HAP-1 (cell line): ENCODE data around the gene RAP1A.
A peak's percentile ranks its signal among the peaks of the same experiment; 100 is the strongest.
"Not testable (repeated sequence)": the region's sequence is repeated elsewhere in the genome, so short reads cannot be mapped to it uniquely, and the experiment has no call there.

Source experiments
- DNase-seq, 2 experiments: peaks; one replicate each; pipeline ENCODE4 v3.0.0-alpha.2; 2016 to 2020; ENCODE audit warnings: low spot score in 2 of 2
- H3K27me3 ChIP-seq: fragments of 250-450 bp; sonication (Bioruptor Pico); 2 replicates; pipeline ENCODE4 v1.5.1; 2020; ENCODE audit warnings: low read depth, mild to moderate bottlenecking, moderate library complexity
- H3K36me3 ChIP-seq: fragments of 250-450 bp; sonication (Bioruptor Pico); replicated peaks from 2 replicates; pipeline ENCODE4 v1.5.1; 2020; ENCODE audit warnings: mild to moderate bottlenecking
- H3K4me1 ChIP-seq: fragments of 250-450 bp; sonication (Bioruptor Pico); 2 replicates; pipeline ENCODE4 v1.5.1; 2020; ENCODE audit warnings: mild to moderate bottlenecking
- H3K4me3 ChIP-seq: fragments of 250-450 bp; sonication (Bioruptor Pico); 2 replicates; pipeline ENCODE4 v1.5.1; 2020; ENCODE audit warnings: mild to moderate bottlenecking, moderate library complexity
- H3K9me3 ChIP-seq: fragments of 250-450 bp; sonication (Bioruptor Pico); 2 replicates; pipeline ENCODE4 v1.5.1; 2020; ENCODE audit warnings: mild to moderate bottlenecking, moderate library complexity
- in situ Hi-C: fragments of 300-500 bp; cut with MboI; formaldehyde crosslinking; loops from 3 replicates; pipeline ENCODE4 v1.14.3; 2020; ENCODE audit warnings: low sequenced_read_pairs, inconsistent platforms, mixed read lengths

Gene RAP1A

DNA sequence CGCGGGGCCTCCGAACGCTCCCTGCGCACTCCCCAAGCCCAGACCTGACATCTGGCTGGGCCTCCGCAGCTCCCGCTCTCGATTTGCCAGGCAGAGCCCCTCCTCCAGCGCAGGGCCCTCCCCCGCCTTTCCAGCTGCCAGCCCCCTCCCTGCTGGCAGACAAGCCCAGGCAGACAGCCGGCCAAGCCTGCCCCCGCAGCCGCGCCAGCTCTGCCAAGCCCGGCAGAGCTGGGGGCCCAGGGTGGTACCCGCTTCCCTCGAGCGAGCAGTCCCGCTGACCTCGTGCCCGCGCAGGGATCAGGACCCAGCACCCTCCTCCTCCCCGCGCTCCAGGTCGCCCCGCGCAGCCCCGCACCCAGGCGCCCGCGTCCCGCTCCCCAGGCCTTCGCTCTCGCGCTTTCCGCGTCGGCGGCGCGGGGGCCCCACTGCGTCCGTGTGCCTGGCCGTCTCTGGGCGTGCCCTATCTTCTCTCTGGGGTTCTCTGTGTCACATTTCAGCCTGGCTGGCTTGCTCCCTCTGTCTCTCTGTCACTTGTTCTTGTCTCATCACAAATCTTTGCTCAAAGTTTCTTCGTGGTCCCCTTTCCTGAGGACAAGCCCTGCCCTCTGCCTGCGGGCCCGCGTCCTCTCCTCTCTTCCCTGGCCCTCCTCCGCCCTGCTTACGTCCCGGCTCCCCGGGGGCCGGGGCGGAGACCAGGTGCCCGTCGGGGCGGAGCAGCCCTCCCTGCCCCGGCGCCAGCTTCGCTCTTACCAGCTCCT lies 119.0 kb downstream of the RAP1A start:
- H3K27me3 ChIP-seq: no peaks in the 10 kb centered on the region
- 0 out of 2 replicates have a peak, but pooled peaks cover 3% of the 10 kb centered on the region for H3K36me3 ChIP-seq
- H3K4me1 ChIP-seq: peaks cover 18% of the 10 kb centered on the region
- H3K9me3 ChIP-seq: no peaks in the 10 kb centered on the region
- DNase-seq: peak; percentile 54 to 78
- H3K4me3 ChIP-seq: peak overlapping the region; percentile 50
- in situ Hi-C loops: no loop called here

DNA sequence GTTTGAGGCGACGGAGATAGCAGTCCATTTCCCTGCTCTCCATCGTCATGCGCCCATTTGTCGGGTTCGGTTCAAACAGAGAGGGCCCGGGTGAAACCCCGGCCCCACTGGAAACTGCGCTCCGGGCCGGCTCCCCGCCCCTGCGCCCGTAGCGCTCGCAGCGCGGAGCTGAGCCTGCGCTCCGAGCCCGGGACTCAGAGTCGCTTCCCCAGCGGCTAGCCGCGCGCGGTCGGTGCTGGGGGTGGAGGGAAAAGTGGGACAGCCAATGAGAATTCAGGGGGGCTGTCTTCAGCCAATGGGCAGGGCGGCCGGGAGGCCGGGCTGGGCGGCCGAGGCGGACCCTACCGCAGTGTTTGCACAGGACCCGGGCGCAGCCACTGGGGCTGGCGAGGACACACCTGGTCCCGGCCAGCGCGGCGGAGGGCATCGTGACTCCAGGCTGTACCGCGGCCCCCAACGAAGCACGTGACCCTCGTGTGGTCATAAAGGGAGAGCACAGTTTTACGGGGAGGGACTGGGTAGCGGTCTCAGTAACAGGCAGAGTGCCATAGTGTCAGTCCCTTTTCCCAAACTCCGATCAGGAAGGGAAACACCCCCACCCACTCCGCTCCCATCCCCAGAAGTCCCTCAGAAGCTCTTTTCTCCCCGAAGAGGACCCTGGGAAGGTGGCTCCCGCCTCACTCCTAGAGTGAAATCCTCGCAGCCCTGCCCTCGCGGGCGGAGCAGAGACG lies 119.8 kb downstream of the RAP1A start, which contains the start of gene INKA2:
Gene INKA2 (minus strand): TSS at position 202 of the 731 bp plus-strand sequence. CDS start 153 bp downstream, at position 49.
- H3K4me3 ChIP-seq: peak within 1 kb of the TSS; percentile 50
- in situ Hi-C loops: no loop called here
- H3K9me3 ChIP-seq: no peaks in the 10 kb centered on the region
- DNase-seq: peak; percentile 73 to 92
- H3K4me1 ChIP-seq: peaks cover 18% of the 10 kb centered on the region
- 0 out of 2 replicates have a peak, but pooled peaks cover 3% of the 10 kb centered on the region for H3K36me3 ChIP-seq
- H3K27me3 ChIP-seq: no peaks in the 10 kb centered on the region

DNA sequence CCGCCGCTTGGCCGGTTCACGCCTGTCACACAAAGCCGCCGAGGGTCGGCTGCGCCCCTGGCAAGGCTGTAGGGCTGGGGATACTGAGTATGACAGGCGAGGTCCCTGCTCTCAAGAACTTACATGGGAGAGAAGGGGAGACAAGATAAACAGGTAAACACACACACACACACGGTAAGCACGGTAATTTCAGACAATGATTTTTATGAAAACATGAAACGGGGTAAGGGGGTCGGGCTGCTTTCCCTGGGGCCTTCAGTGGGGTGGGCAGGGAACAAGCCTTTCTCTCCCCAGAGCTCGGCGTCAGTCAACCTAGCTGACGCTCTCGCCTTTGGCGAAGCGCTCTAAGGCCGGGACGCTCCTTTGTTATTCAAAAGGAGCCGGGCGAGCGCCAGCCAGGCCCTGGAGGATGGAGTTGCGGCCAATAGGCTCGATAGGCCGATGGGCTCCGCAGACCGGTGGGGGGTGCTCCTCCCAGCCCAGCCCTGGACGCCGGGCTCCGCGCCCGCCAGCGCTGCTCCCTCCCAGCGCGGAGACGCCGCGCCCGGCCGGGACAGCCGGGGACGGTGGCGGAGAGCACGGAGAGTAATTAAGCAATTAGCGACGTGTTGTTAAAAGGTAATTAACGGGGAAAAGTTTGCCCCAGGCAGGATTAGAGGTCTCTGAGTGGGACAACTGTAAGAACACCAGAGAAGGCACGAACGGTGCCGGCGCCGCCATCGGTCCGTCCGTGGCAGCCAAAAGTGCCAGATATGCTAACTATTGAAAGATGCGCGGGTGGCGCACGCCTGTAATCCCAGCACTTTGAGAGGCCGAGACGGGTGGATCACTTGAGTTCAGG lies 120.6 kb downstream of the RAP1A start:
- in situ Hi-C loops: no loop called here
- H3K4me3 ChIP-seq: peak overlapping the region; percentile 50
- peak; percentile 79 to 89 for DNase-seq
- H3K36me3 ChIP-seq: 0 out of 2 replicates have a peak, but pooled peaks cover 3% of the 10 kb centered on the region
- H3K4me1 ChIP-seq: peaks cover 18% of the 10 kb centered on the region
- no peaks in the 10 kb centered on the region for H3K9me3 ChIP-seq
- no peaks in the 10 kb centered on the region for H3K27me3 ChIP-seq

DNA sequence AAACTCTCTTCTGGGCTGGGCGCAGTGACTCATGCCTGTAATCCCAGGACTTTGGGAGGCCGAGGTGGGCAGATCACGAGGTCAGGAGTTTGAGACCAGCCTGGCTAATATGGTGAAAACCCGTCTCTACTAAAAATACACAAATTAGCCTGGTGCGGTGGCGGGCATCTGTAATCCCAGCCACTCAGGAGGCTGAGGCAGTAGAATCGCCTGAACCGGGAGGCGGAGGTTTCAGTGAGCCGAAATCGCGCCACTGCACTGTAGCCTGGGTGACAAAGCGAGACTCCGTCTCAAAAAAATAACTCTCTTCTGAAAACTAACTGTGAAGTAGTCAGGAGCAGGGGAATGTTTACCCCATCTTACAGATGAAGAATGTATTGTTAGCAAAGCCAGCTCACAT lies 122.7 kb downstream of the RAP1A start:
- DNase-seq, in situ Hi-C loops, H3K27me3 ChIP-seq, H3K9me3 ChIP-seq, H3K4me3 ChIP-seq, H3K36me3 ChIP-seq: not testable (repeated sequence)
- H3K4me1 ChIP-seq: peaks cover 18% of the 10 kb centered on the region

DNA sequence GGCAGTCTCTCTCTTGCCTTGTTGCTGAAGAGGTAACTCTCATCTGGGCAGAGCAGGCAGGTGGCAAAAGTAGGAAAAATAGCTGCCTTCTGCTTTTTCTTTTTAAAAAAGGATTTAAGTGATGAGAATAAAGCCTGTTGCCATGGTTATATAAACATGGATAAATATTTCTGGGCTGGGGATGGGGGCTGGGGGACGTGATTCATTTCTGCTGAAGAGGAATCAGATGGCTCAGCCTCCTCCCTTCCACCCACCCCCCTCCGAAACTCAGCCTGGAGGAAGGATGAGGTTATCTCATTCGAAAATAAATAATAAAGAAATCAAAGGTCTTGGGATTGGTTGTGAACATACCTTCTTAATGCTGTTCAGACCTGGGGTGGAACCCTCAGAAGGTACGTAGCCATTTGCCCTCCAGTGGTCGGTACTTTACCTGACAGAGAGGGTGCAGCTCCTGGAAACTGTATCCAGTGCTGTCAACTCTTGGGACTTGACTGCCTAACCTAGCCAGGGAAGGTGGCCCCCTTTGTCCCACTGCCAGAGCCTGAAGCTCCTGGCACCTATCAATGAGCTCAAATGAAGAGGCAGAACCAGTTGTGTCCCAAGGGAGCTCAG lies 123.5 kb downstream of the RAP1A start:
- Histone ChIP-seq H3K4me3 (no peak overlapping the region), H3K27me3 (no peaks in the 10 kb centered on the region), H3K4me1 (peaks cover 16% of the 10 kb centered on the region), H3K36me3 (no peaks in the 10 kb centered on the region), H3K9me3 (no peaks in the 10 kb centered on the region)
- no peak for DNase-seq
- in situ Hi-C loops: no loop called here

DNA sequence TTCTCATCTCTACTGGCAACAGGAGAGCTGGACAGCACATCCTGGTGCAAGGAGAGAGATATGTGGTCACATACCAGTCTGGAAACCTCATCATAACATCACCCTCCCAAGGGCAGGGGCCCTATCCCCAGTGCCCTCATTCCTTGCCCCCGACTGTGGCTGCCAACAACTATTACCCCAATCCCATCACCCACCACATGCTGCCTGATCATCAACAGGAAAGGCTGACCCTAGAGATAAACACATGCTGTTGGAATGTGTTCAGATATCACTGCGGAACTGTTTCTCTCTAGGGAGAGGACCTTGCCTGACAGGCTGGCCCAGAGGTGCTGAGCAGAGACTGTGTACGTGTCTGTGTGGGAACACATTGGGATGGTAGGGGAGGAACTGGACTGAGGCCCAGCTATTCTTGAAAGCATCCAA lies 124.1 kb downstream of the RAP1A start:
- H3K36me3 ChIP-seq: no peaks in the 10 kb centered on the region
- DNase-seq: no peak
- in situ Hi-C loops: no loop called here
- H3K4me3 ChIP-seq: no peak overlapping the region
- H3K9me3 ChIP-seq: no peaks in the 10 kb centered on the region
- H3K27me3 ChIP-seq: no peaks in the 10 kb centered on the region
- peaks cover 11% of the 10 kb centered on the region; the same call in 1 of the 2 replicates for H3K4me1 ChIP-seq

DNA sequence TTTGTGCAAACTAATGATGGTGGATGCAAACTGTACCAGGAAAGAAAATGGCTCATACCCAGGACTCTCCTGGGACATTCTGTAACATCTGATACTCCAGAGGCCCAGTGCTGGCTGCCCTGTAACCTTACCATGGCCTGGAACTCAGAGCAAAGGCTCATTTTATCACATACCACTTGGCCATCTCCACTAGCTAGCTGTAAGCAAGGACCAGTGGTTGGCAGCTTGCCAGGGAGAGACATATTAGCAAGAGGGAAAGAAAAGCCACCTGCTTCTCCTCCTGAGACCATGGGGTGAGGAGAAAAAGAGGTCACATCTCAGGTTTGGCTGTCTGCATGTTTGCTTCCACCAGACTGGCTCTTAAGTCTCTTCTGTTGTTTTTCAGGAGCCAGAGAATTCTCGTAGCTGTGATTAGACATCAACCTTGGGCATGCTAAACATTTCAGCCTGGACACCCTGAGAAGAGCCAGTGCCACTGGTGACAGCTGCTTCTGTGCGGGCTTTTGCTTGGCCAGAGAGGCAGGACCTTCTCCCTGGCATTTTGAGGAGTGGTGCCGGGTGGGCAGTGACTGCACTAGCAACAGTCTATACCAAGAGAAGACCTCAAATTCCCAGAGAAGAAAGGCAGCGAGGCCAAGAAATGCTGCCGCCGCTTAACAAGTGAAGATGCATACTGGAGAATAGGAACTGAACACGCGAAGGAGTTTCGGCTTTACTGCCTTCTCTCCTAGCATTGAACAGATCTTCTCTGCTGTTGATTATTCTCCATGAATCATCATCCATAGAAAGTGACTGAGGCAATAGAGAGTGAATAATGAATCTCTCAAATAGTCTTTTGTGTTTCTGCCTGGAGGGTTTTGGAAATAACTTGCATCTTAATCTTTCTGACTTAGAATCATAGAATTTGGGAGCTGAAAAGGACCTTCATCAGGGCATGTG lies 126.4 kb downstream of the RAP1A start:
- in situ Hi-C loops: no loop called here
- Histone ChIP-seq H3K4me3 (no peak overlapping the region), H3K36me3 (no peaks in the 10 kb centered on the region), H3K27me3 (no peaks in the 10 kb centered on the region), H3K4me1 (no peaks in the 10 kb centered on the region), H3K9me3 (no peaks in the 10 kb centered on the region)
- DNase-seq: no peak

DNA sequence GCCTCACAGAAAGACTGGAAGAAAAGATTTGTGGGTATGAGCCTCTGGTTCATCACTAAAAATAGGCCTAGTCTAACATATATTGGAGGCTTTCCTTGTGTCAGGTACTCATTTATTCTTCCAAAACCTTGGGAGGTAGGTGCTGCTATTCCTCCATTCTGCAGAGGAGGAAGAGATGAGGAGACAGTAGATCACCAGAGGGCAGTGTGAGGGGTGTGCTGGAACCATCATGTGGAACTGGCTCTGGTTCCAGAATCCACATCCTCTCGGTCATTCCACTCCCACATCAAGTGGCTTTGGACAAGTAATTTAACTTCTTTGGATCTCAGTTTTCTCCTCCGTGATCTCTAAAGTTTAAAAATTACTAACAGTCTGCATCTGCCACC lies 127.0 kb downstream of the RAP1A start:
- no peaks in the 10 kb centered on the region for H3K9me3 ChIP-seq
- no peak for DNase-seq
- in situ Hi-C loops: no loop called here
- H3K36me3 ChIP-seq: no peaks in the 10 kb centered on the region
- no peak overlapping the region for H3K4me3 ChIP-seq
- no peaks in the 10 kb centered on the region for H3K4me1 ChIP-seq
- H3K27me3 ChIP-seq: no peaks in the 10 kb centered on the region

DNA sequence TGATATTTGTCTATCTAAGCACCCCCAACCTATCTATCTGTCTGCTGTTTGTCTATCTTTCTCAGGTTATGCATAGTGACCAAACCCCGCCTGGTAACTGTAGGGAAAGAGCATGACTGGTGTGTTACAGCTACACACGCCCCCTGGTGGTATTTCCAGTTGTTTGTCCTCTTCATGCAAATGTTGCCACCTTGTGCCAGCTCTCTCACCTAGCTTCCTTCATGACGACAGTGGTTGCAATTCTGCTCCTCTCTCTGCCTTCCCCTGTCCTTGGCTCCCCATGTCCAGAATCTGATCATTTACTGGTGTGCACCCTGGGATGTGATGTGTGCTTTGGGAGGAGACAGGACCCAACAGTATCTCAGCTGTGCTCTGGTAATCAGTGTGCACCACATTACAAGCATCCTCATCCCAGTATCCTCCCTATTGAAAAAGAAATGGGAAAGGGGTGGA lies 127.7 kb downstream of the RAP1A start:
- peak; percentile 52 to 78 for DNase-seq
- Histone ChIP-seq H3K36me3 (no peaks in the 10 kb centered on the region), H3K27me3 (no peaks in the 10 kb centered on the region), H3K4me3 (no peak overlapping the region), H3K4me1 (no peaks in the 10 kb centered on the region), H3K9me3 (no peaks in the 10 kb centered on the region)
- in situ Hi-C loops: no loop called here

DNA sequence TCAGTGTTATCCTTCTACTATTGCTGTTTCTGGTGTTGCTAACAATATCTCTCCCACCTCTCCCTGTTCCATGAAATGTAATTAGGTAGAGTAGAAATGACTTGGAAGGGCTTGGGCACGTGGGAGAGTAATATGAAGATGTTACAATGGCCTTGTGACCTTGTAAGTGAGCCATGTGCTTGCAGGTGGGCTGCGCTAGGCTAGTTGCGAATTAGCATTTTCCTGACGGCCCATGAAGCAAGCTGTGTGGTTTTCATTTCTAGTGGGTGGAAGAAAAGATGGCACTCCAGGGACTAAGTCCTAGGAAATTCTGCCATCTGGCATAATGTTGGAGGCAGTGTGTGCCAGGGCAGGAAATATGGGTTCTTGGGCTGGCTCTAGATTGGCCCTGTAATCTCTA lies 128.4 kb downstream of the RAP1A start:
- no peaks in the 10 kb centered on the region for H3K36me3 ChIP-seq
- DNase-seq: no peak
- no peak overlapping the region for H3K4me3 ChIP-seq
- no peaks in the 10 kb centered on the region for H3K9me3 ChIP-seq
- no peaks in the 10 kb centered on the region for H3K27me3 ChIP-seq
- in situ Hi-C loops: no loop called here
- H3K4me1 ChIP-seq: no peaks in the 10 kb centered on the region

DNA sequence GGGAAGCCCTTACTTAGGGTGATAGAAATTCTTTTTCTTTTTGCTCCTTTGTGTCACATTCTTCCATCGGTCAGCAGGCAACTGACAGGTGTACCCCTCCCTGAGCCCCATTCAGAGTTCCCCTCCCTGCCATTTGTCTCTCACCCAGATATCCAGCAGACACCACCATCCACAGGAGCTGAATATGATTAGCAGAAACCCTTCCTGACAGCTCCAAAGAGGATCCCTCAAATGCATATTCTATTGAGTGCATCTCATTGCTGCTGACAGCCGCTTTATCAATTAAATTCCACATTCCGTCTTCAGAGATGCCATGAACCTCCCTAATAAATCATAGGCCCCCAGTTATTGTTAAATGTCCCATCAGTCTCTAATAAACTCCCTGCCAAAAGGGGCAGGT lies 130.0 kb downstream of the RAP1A start:
- H3K27me3 ChIP-seq: no peaks in the 10 kb centered on the region
- H3K9me3 ChIP-seq: no peaks in the 10 kb centered on the region
- H3K4me3 ChIP-seq: no peak overlapping the region
- no peak for DNase-seq
- H3K4me1 ChIP-seq: peaks cover 1% of the 10 kb centered on the region; the same call in 1 of the 2 replicates
- in situ Hi-C loops: loop anchor here (10.0 kb wide), 1 partner anchor 245 kb away; the partner anchor contains the start of genes ADORA3 and TMIGD3
- H3K36me3 ChIP-seq: no peaks in the 10 kb centered on the region

DNA sequence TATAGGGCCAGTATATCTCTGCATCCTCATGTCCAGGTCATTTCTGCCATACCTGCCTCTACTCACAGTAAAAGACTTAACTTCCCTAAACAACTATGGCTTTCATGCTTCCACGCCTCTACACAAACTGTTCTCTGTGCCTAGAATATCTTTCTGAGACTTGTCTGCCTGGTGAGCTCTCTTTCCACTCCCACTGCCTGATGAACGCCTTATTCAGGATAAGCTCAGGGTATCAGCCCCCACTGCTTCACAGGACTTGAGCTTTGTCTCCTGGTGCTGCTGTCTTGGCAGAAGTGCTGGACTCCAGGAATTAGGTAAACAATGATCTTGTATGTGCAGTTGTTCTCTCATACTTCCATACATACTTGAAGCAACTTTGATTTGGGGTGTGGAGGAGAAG lies 131.3 kb downstream of the RAP1A start:
- Histone ChIP-seq H3K9me3 (no peaks in the 10 kb centered on the region), H3K27me3 (no peaks in the 10 kb centered on the region), H3K4me1 (peaks cover 6% of the 10 kb centered on the region; the same call in 1 of the 2 replicates), H3K4me3 (no peak overlapping the region), H3K36me3 (peaks cover 1% of the 10 kb centered on the region)
- in situ Hi-C loops: loop anchor here (10.0 kb wide), 1 partner anchor 246 kb away; the partner anchor contains the start of genes ADORA3 and TMIGD3
- DNase-seq: no peak
